ENCODE results near the gene TAP1.
"Not testable (repeated sequence)": the region's sequence is repeated elsewhere in the genome, so short reads cannot be mapped to it uniquely, and the experiment has no call there.

TAP1 gene

GRCh38 chr6:32818867-32819266 is 34.6 kb downstream of the TAP1 start:
- TF ChIP-seq ZNF274 (IDR thresholded peaks at IDR 0.05; ENCODE audit: low read depth, low read length): no peak
- no peak overlapping the region for H3K4me3 ChIP-seq (ENCODE audit: low read length)

GRCh38 chr6:32816746-32817204 is 36.7 kb downstream of the TAP1 start, which contains the start of gene HLA-DOB:
TSS of gene HLA-DOB (minus strand) at chr6:32817002. CDS start at chr6:32816951, 51 bp downstream.
- TF ChIP-seq ZNF274 (IDR thresholded peaks at IDR 0.05; ENCODE audit: low read depth, low read length): no peak
- H3K4me3 ChIP-seq (ENCODE audit: low read length): peak within 1 kb of the TSS; percentile 57

- H3K4me3 ChIP-seq (ENCODE audit: low read length): peak overlapping the region; percentile 57
- no peak for TF ChIP-seq ZNF274 (IDR thresholded peaks at IDR 0.05; ENCODE audit: low read depth, low read length)
Measured at GRCh38 chr6:32815996-32816395, 37.5 kb downstream of the TAP1 start.

GRCh38 chr6:32815115-32815514 is 38.4 kb downstream of the TAP1 start:
- no peak for TF ChIP-seq ZNF274 (IDR thresholded peaks at IDR 0.05; ENCODE audit: low read depth, low read length)
- H3K4me3 ChIP-seq (ENCODE audit: low read length): peak overlapping the region; percentile 33

GRCh38 chr6:32814145-32814544 is 39.4 kb downstream of the TAP1 start:
- no peak overlapping the region for H3K4me3 ChIP-seq (ENCODE audit: low read length)
- TF ChIP-seq ZNF274 (IDR thresholded peaks at IDR 0.05; ENCODE audit: low read depth, low read length): no peak

- no peak overlapping the region for H3K4me3 ChIP-seq (ENCODE audit: low read length)
- TF ChIP-seq ZNF274 (IDR thresholded peaks at IDR 0.05; ENCODE audit: low read depth, low read length): no peak
Measured at GRCh38 chr6:32809171-32809570, 44.3 kb downstream of the TAP1 start.

- H3K4me3 ChIP-seq (ENCODE audit: low read length): no peak overlapping the region
- TF ChIP-seq ZNF274 (IDR thresholded peaks at IDR 0.05; ENCODE audit: low read depth, low read length): no peak
Measured at GRCh38 chr6:32807020-32807580, 46.4 kb downstream of the TAP1 start.

GRCh38 chr6:32805404-32805803 is 48.1 kb downstream of the TAP1 start:
- H3K4me3 ChIP-seq (ENCODE audit: low read length): not testable (repeated sequence)

GRCh38 chr6:32803416-32803815 is 50.1 kb downstream of the TAP1 start:
- no peak overlapping the region for H3K4me3 ChIP-seq (ENCODE audit: low read length)
- TF ChIP-seq ZNF274 (IDR thresholded peaks at IDR 0.05; ENCODE audit: low read depth, low read length): no peak

GRCh38 chr6:32799740-32800139 is 53.8 kb downstream of the TAP1 start:
- no peak for TF ChIP-seq ZNF274 (IDR thresholded peaks at IDR 0.05; ENCODE audit: low read depth, low read length)
- H3K4me3 ChIP-seq (ENCODE audit: low read length): no peak overlapping the region

GRCh38 chr6:32799168-32799567 is 54.3 kb downstream of the TAP1 start:
- no peak for TF ChIP-seq ZNF274 (IDR thresholded peaks at IDR 0.05; ENCODE audit: low read depth, low read length)
- no peak overlapping the region for H3K4me3 ChIP-seq (ENCODE audit: low read length)

GRCh38 chr6:32796848-32797776 is 56.4 kb downstream of the TAP1 start:
- no peak for TF ChIP-seq ZNF274 (IDR thresholded peaks at IDR 0.05; ENCODE audit: low read depth, low read length)
- H3K4me3 ChIP-seq (ENCODE audit: low read length): no peak overlapping the region; the same call in 1 of the 2 replicates
